Thyroid gland (tissue), 4 donors: ENCODE data around the gene LACTB. TPM values are rescaled to one million over a fixed set of nuclear protein-coding genes. Genes with fewer than 3 reads are reported as not detected.

Source experiments
- DNase-seq, 2 donors: peaks; one replicate each; pipeline ENCODE4 v3.0.0-alpha.2; 2019
- H3K27ac ChIP-seq, 3 donors: fragments of 200-600 bp; sonication (generic); 1 replicate in 2 of 3; 2 replicates in 1 of 3; pipeline ENCODE4 v1.5.1; 2016 to 2019; ENCODE audit warnings: mild to moderate bottlenecking in 1 of 3, moderate library complexity in 1 of 3
- H3K27me3 ChIP-seq: fragments of 200-600 bp; sonication (generic); one replicate; pipeline ENCODE4 v1.5.1; 2019
- H3K36me3 ChIP-seq, 2 donors: fragments of 200-600 bp; sonication (generic); one replicate each; pipeline ENCODE4 v1.5.1; 2016 to 2019
- H3K4me1 ChIP-seq, 2 donors: fragments of 200-600 bp; sonication (generic); one replicate each; pipeline ENCODE4 v1.5.1; 2017 to 2019
- H3K4me3 ChIP-seq, 3 donors: fragments of 200-600 bp; sonication (generic); replicated peaks in 1 of 3; 1 replicate in 2 of 3; 2 replicates in 1 of 3; pipeline ENCODE4 v1.5.1; 2016; ENCODE audit warnings: mild to moderate bottlenecking in 1 of 3
- H3K9me3 ChIP-seq: fragments of 200-600 bp; sonication (generic); one replicate; pipeline ENCODE4 v1.5.1; 2017
- CTCF ChIP-seq, 6 experiments: fragments of 200-600 bp in 3 of 6; fragments of 450-650 bp in 3 of 6; sonication (generic) in 3 of 6; IDR thresholded peaks; one replicate each; pipeline ENCODE4 v1.5.1; 2016 to 2019; ENCODE audit warnings: antibody characterized with exemption in 6 of 6, mild to moderate bottlenecking in 2 of 6, inconsistent platforms in 1 of 6, moderate library complexity in 1 of 6
- POLR2A ChIP-seq, 2 donors: fragments of 450-650 bp; IDR thresholded peaks; one replicate each; pipeline ENCODE4 v1.6.1; 2017; ENCODE audit warnings: antibody characterized with exemption in 2 of 2, mild to moderate bottlenecking in 2 of 2, moderate library complexity in 1 of 2
- WGBS, 2 donors: methylation state at CpG; one replicate each; pipeline ENCODE4 v1.1.5; 2017; 5-methylcytosine and 5-hydroxymethylcytosine counted together
- intact Hi-C: fragments of 100-400 bp; cut with DNase I; formaldehyde crosslinking; loops from one replicate; pipeline ENCODE4 v1.15.1; 2023
- total RNA-seq, 4 donors: library from RNA; depleted of rRNA; stranded (reverse); fragments of >200 nt; gene quantifications; one replicate each; pipeline ENCODE4 v1.2.3, GENCODE V29; 2016

The LACTB gene
- total RNA-seq, 4 donors from 2014 or later = 8.9 to 25.9 (median 12.1) TPM

- no peaks in the 10 kb centered on the region for H3K9me3 ChIP-seq
- intact Hi-C loops = no loop called here
Observed at GRCh38 chr15:63145426-63145825, 23.8 kb downstream of the LACTB start.

GRCh38 chr15:63146684-63147083 is 25.0 kb downstream of the LACTB start:
- Histone ChIP-seq H3K4me1 (no peaks in the 10 kb centered on the region), H3K27me3 (no peaks in the 10 kb centered on the region), H3K9me3 (no peaks in the 10 kb centered on the region), H3K27ac (no peak overlapping the region), H3K36me3 (peaks cover 4 to 5% of the 10 kb centered on the region in 2 donors), H3K4me3 (no peak overlapping the region)
- no peak for TF ChIP-seq CTCF (IDR thresholded peaks at IDR 0.05)
- TF ChIP-seq POLR2A (IDR thresholded peaks at IDR 0.05) = no peak
- 85 to 89% methylated on average over 3 of the region's 3 CpGs for WGBS, 2 donors
- DNase-seq = no peak
- intact Hi-C loops = no loop called here

More at GRCh38 chr15:63145426-63145825, 23.8 kb downstream of the LACTB start:
- DNase-seq = no peak
- TF ChIP-seq POLR2A (IDR thresholded peaks at IDR 0.05) (no peak), CTCF (IDR thresholded peaks at IDR 0.05) (no peak)
- Histone ChIP-seq H3K4me1 (no peaks in the 10 kb centered on the region), H3K36me3 (peaks cover 0 to 4% of the 10 kb centered on the region in 2 donors), H3K27me3 (no peaks in the 10 kb centered on the region), H3K27ac (no peak overlapping the region), H3K4me3 (no peak overlapping the region)
- 94 to 96% methylated on average over 2 of the region's 2 CpGs for WGBS, 2 donors

DNA sequence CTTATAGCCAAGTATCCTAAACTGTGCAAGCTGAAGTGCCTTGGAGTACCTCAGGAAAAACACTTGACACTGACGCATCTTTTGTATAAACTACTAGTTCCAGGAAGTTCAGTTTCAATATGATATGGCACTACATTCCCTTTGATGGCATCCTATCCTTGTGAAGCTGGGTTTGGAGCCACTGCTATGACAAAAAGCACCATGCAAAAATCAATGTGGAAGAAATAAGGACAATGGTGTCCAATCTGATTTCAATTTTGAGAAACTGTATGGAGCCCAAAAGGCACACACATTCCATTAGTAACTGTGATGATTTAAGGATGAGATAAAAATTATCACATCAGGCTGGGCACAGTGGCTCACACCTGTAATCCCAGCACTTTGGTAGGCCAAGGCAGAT is 30.0 kb downstream of the LACTB start:
- WGBS, 2 donors = 76 to 96% methylated on average over 1 of the region's 1 CpG

GRCh38 chr15:63155486-63155885 is 33.8 kb downstream of the LACTB start:
- H3K4me3 ChIP-seq = no peak overlapping the region
- DNase-seq = no peak
- intact Hi-C loops = no loop called here
- no peaks in the 10 kb centered on the region for H3K9me3 ChIP-seq
- no peak overlapping the region for H3K27ac ChIP-seq
- peaks cover 5 to 17% of the 10 kb centered on the region in 2 donors for H3K36me3 ChIP-seq
- TF ChIP-seq POLR2A (IDR thresholded peaks at IDR 0.05) (no peak), CTCF (IDR thresholded peaks at IDR 0.05) (no peak)
- no peaks in the 10 kb centered on the region for H3K27me3 ChIP-seq
- peaks cover 8% of the 10 kb centered on the region in 2 donors for H3K4me1 ChIP-seq
- 74 to 76% methylated on average over 3 of the region's 3 CpGs for WGBS, 2 donors

More for the DNA sequence above, 30.0 kb downstream of the LACTB start:
- intact Hi-C loops = no loop called here
- Histone ChIP-seq H3K27me3 (no peaks in the 10 kb centered on the region), H3K4me1 (peaks cover 8% of the 10 kb centered on the region in 2 donors), H3K27ac (no peak overlapping the region), H3K9me3 (no peaks in the 10 kb centered on the region), H3K36me3 (peaks cover 9 to 17% of the 10 kb centered on the region in 2 donors), H3K4me3 (no peak overlapping the region)
- no peak for DNase-seq
- TF ChIP-seq CTCF (IDR thresholded peaks at IDR 0.05) (no peak), POLR2A (IDR thresholded peaks at IDR 0.05) (no peak)

DNA sequence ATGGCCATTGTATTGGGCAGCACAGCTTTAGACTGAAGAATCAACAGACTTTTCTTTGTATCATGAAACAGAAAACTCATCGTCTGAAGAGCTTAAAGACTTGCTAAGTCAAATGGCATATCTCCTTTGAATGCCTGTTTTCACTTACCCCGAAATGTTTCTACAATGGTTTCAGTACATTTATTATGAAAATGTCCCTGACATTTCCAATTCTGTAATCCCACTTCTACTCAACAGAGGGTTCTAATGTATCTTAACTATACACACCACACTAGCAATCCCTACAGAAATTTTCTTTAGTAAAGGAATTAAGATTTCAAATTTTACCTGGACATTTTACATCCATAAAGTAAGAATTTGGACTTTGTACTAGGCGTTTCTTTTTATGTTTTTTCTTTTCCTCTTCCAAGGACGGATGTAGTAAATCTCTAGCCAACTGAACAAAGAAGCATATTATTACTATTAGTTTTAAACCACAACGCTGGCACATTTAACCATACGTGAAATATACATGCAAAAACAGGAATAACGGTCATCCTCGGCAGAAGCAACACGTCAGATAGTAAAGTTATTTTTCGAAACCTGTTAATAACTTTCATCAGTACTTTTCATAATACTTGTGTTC is 34.5 kb downstream of the LACTB start:
- no peak for TF ChIP-seq POLR2A (IDR thresholded peaks at IDR 0.05)
- TF ChIP-seq CTCF (IDR thresholded peaks at IDR 0.05) = no peak
- peak overlapping the region; percentile 93 to 98 (median 95) for H3K27ac ChIP-seq
- WGBS, 2 donors = 15 to 21% methylated on average over 10 of the region's 10 CpGs
- H3K9me3 ChIP-seq = no peaks in the 10 kb centered on the region
- intact Hi-C loops = no loop called here
- H3K4me1 ChIP-seq = peaks cover 8% of the 10 kb centered on the region in 2 donors
- DNase-seq = no peak
- H3K4me3 ChIP-seq = peak overlapping the region in 2 of 3 donors; percentile 68 to 71
- H3K36me3 ChIP-seq = peaks cover 5 to 14% of the 10 kb centered on the region in 2 donors
- no peaks in the 10 kb centered on the region for H3K27me3 ChIP-seq
